ENCODE results near the gene CELA2B.

GRCh38 chr1:15483971-15484370, 8.1 kb downstream of the CELA2B start:
- no peak for TF ChIP-seq MAFK (IDR thresholded peaks at IDR 0.05; ENCODE audit: low read depth, low read length)
- no peak for TF ChIP-seq KDM1A (IDR thresholded peaks at IDR 0.05; ENCODE audit: borderline replicate concordance, low read length)
- no peak for TF ChIP-seq CTCF (IDR thresholded peaks at IDR 0.05; ENCODE audit: control extremely low read depth in 1 of 3, insufficient read depth in 1 of 3, low read depth in 1 of 3, low read length in 3 of 3)
- TF ChIP-seq POLR2A (IDR thresholded peaks at IDR 0.05; ENCODE audit: control extremely low read depth in 1 of 2, low read depth in 2 of 2, low read length in 2 of 2): no peak
- no peak for TF ChIP-seq ASH2L (IDR thresholded peaks at IDR 0.05; ENCODE audit: low read length)
- TF ChIP-seq POLR2AphosphoS5 (IDR thresholded peaks at IDR 0.05; ENCODE audit: low read depth, low read length): no peak
- no peak for TF ChIP-seq TAF1 (IDR thresholded peaks at IDR 0.05; ENCODE audit: low read depth, low read length)
- no peak for TF ChIP-seq CREB1 (IDR thresholded peaks at IDR 0.05)
- TF ChIP-seq RBBP5 (IDR thresholded peaks at IDR 0.05; ENCODE audit: borderline replicate concordance, low read depth, low read length): no peak
- no peak for TF ChIP-seq GTF2F1 (IDR thresholded peaks at IDR 0.05; ENCODE audit: borderline replicate concordance, low read depth, low read length)
- TF ChIP-seq USF2 (IDR thresholded peaks at IDR 0.05; ENCODE audit: low read length): no peak
- TF ChIP-seq JUN (IDR thresholded peaks at IDR 0.05; ENCODE audit: low read depth, low read length): no peak

All from H1 (cell line).